SJCRH30 (cell line): Measurements from ENCODE around the gene NRM. TPM values are rescaled to one million over a fixed set of nuclear protein-coding genes. Genes with fewer than 3 reads are reported as not detected.
A peak's percentile ranks its signal among the peaks of the same experiment; 100 is the strongest.
"Not testable (repeated sequence)": the region's sequence is repeated elsewhere in the genome, so short reads cannot be mapped to it uniquely, and the experiment has no call there.

Experiments
- DNase-seq, 2 experiments: peaks; one replicate each; pipeline ENCODE4 v3.0.0-alpha.2; 2015 to 2020
- H3K27ac ChIP-seq: fragments of 250-450 bp; sonication (Bioruptor Pico); 2 replicates; pipeline ENCODE4 v1.5.1; 2020; ENCODE audit warnings: mild to moderate bottlenecking, moderate library complexity
- H3K27me3 ChIP-seq: fragments of 250-450 bp; sonication (Bioruptor Pico); 2 replicates; pipeline ENCODE4 v1.5.1; 2020; ENCODE audit warnings: mild to moderate bottlenecking, moderate library complexity
- H3K36me3 ChIP-seq: fragments of 250-450 bp; sonication (Bioruptor Pico); 2 replicates; pipeline ENCODE4 v1.5.1; 2020; ENCODE audit warnings: mild to moderate bottlenecking, moderate library complexity
- H3K4me1 ChIP-seq: fragments of 250-450 bp; sonication (Bioruptor Pico); 2 replicates; pipeline ENCODE4 v1.5.1; 2020; ENCODE audit warnings: mild to moderate bottlenecking, moderate library complexity
- H3K4me3 ChIP-seq: fragments of 250-450 bp; sonication (Bioruptor Pico); 2 replicates; pipeline ENCODE4 v1.5.1; 2020; ENCODE audit warnings: mild to moderate bottlenecking, moderate library complexity
- H3K9me3 ChIP-seq: fragments of 250-450 bp; sonication (Bioruptor Pico); replicated peaks from 2 replicates; pipeline ENCODE4 v1.5.1; 2020; ENCODE audit warnings: mild to moderate bottlenecking, moderate library complexity
- total RNA-seq: library from RNA; depleted of rRNA; stranded (reverse); fragments of >200 nt; shearing (Covaris generic); gene quantifications from 2 replicates; pipeline ENCODE4 v1.2.3, GENCODE V29; 2014

NRM gene
- total RNA-seq, 1 experiment from 2014 or later = 29.6 TPM

DNA sequence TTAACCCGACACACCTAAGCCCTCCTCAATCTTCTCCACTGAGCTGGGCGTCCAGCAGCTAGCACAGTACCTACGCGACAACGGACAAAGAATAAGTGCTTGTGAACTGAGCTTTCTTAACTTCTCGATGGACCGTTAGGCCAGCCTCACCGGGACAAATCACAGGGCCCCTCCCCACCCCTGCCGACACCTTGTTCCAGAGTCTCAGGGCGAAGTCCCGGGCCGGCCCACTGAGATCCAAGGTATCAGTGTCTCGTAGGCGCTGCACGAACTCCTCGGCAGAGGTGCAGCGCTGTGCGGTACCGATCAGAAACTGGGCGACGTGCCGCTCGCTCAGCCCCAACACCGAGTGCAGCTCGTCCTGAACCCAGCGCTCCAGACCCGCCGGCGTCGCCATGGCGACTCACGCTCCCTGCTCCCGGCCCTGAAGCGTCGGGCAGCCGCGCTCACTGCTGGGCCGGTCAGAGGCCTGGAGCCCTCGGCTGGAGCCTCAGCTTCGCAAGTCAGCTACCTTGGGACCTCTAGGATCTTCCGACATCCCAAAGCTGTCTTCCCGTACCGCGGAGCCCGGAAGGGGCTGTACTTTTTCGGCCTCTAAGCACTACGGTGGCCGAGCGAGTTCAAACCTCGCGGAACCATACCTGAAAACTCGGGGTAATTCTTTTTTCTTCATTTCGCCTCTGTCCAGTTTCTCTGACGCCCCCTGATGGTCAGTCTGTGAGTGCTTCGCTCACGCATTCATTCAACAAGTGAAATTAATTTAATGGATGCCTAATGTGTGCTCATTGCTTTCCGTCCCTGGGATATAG, 18.1 kb downstream of the NRM start, which contains the start of gene DHX16:
DHX16 (minus strand) TSS at position 562 of the 809 bp plus-strand sequence; CDS start at position 397, 165 bp downstream.
- H3K27ac ChIP-seq = peak within 1 kb of the TSS; percentile 13; the same call in 1 of the 2 replicates
- H3K36me3 ChIP-seq = peaks cover 18% of the 10 kb centered on the region
- H3K4me1 ChIP-seq = no peaks in the 10 kb centered on the region
- peak; percentile 94 to 97 for DNase-seq
- no peaks in the 10 kb centered on the region for H3K27me3 ChIP-seq
- peak within 1 kb of the TSS; percentile 80 for H3K4me3 ChIP-seq
- H3K9me3 ChIP-seq = no peaks in the 10 kb centered on the region

- Histone ChIP-seq H3K27me3 (no peaks in the 10 kb centered on the region), H3K4me1 (no peaks in the 10 kb centered on the region), H3K9me3 (no peaks in the 10 kb centered on the region), H3K36me3 (peaks cover 11% of the 10 kb centered on the region; the same call in 1 of the 2 replicates), H3K27ac (no peak overlapping the region), H3K4me3 (no peak overlapping the region)
- DNase-seq = no peak
Observed at GRCh38 chr6:30670760-30671527, 19.8 kb downstream of the NRM start.

DNA sequence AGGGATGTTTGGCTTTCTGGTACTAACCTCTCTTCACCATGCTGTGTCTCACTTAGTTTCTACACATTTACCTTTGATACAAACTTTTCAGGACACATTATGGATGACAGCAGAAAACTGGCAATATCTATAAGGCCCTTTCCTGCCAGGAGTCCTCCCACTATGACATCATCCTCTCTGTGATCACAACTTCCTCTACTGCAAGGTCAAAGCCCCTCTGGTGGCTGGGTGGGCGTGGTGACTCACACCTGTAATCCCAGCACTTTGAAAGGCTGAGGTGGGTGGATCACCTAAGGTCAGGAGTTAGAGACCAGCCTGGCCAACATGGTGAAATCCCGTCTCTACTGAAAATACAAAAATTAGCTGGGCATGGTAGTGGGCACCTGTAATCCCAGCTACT, 24.5 kb downstream of the NRM start:
- not testable (repeated sequence) for DNase-seq, H3K27ac ChIP-seq, H3K27me3 ChIP-seq, H3K9me3 ChIP-seq, H3K4me1 ChIP-seq, H3K4me3 ChIP-seq
- H3K36me3 ChIP-seq = peaks cover 23% of the 10 kb centered on the region

DNA sequence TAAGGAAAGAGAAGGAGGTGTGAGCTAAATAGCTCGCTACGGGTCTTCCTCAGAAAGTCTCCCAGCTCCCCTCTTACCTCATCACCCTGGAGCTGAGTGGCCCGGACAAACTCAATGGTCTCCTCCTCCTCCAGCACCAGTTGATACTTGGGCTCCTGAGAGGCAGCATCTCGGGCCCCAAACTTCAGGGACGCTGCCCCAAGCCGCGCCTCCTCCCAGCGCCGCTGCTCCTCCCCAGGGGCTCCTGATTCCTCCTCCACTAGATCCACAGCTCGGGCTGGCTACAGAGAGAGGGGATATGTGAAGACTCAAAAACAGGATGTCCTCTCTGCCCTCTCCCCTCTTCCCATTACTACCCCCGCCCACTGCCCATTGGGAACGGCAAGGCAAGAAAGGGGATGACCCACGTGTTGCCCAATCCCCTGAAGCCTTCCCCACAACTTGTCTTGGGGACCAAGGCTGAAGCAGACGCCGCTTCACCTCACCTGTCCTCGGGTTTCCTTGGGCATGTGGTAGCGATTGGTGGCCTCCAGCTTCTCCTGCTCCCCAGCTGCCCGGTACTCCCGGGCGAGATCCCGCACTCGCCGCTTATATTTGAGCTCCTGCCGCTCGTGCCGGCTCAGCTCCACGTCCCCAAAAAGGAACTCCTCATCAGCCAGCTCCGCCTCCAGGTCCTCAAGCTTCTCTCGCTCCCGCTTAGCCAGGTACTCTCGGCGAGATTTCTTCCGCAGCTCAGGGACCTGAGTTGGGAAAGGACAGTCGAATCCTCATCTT, 25.6 kb downstream of the NRM start:
- no peaks in the 10 kb centered on the region for H3K27me3 ChIP-seq
- H3K9me3 ChIP-seq = no peaks in the 10 kb centered on the region
- H3K36me3 ChIP-seq = peaks cover 23% of the 10 kb centered on the region
- no peaks in the 10 kb centered on the region for H3K4me1 ChIP-seq
- no peak overlapping the region for H3K27ac ChIP-seq
- DNase-seq = no peak
- no peak overlapping the region for H3K4me3 ChIP-seq

- H3K4me1 ChIP-seq, H3K9me3 ChIP-seq, H3K27me3 ChIP-seq, H3K27ac ChIP-seq, H3K4me3 ChIP-seq, DNase-seq: not testable (repeated sequence)
- peaks cover 31% of the 10 kb centered on the region for H3K36me3 ChIP-seq
Observed at GRCh38 chr6:30657922-30658321, 32.9 kb downstream of the NRM start.

- Histone ChIP-seq H3K27ac (no peak overlapping the region), H3K9me3 (no peaks in the 10 kb centered on the region), H3K36me3 (peaks cover 33% of the 10 kb centered on the region), H3K4me3 (no peak overlapping the region), H3K27me3 (no peaks in the 10 kb centered on the region), H3K4me1 (no peaks in the 10 kb centered on the region)
- no peak for DNase-seq
Observed at GRCh38 chr6:30657454-30657853, 33.3 kb downstream of the NRM start.

GRCh38 chr6:30656513-30656912, 34.3 kb downstream of the NRM start:
- no peak overlapping the region for H3K27ac ChIP-seq
- no peaks in the 10 kb centered on the region for H3K4me1 ChIP-seq
- H3K27me3 ChIP-seq = no peaks in the 10 kb centered on the region
- no peaks in the 10 kb centered on the region for H3K9me3 ChIP-seq
- H3K36me3 ChIP-seq = peaks cover 32% of the 10 kb centered on the region
- no peak overlapping the region for H3K4me3 ChIP-seq
- no peak for DNase-seq

DNA sequence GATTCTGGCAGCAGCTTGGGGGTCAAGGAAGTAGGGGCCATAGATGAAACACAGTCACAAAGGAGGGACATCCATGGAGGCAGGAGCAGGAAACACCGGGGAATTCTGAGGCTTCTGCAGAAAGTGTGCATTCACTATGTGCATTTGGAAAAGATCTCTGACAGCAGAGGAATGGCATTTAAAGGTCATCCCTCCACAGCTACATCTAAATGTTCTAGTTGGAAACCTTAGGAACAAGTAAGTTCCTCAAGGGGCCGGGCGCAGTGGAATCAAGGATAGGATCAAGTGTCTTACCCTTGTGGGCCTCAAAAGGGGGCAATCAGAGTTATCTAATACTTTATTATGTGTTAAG, 35.1 kb downstream of the NRM start:
- Histone ChIP-seq H3K36me3 (peaks cover 36% of the 10 kb centered on the region), H3K27ac (no peak overlapping the region)
- DNase-seq = no peak

GRCh38 chr6:30654798-30655742, 35.7 kb downstream of the NRM start:
- DNase-seq = no peak
- no peaks in the 10 kb centered on the region for H3K27me3 ChIP-seq
- H3K27ac ChIP-seq = no peak overlapping the region
- no peaks in the 10 kb centered on the region for H3K9me3 ChIP-seq
- H3K4me1 ChIP-seq = no peaks in the 10 kb centered on the region
- H3K4me3 ChIP-seq = no peak overlapping the region
- H3K36me3 ChIP-seq = peaks cover 36% of the 10 kb centered on the region

More for the DNA sequence above, 35.1 kb downstream of the NRM start:
- no peaks in the 10 kb centered on the region for H3K4me1 ChIP-seq
- no peaks in the 10 kb centered on the region for H3K27me3 ChIP-seq
- H3K9me3 ChIP-seq = no peaks in the 10 kb centered on the region
- H3K4me3 ChIP-seq = no peak overlapping the region

- Histone ChIP-seq H3K4me1 (no peaks in the 10 kb centered on the region), H3K27ac (no peak overlapping the region), H3K27me3 (no peaks in the 10 kb centered on the region), H3K4me3 (no peak overlapping the region), H3K36me3 (peaks cover 27% of the 10 kb centered on the region), H3K9me3 (no peaks in the 10 kb centered on the region)
- no peak for DNase-seq
Observed at GRCh38 chr6:30651143-30651542, 39.6 kb downstream of the NRM start.

DNA sequence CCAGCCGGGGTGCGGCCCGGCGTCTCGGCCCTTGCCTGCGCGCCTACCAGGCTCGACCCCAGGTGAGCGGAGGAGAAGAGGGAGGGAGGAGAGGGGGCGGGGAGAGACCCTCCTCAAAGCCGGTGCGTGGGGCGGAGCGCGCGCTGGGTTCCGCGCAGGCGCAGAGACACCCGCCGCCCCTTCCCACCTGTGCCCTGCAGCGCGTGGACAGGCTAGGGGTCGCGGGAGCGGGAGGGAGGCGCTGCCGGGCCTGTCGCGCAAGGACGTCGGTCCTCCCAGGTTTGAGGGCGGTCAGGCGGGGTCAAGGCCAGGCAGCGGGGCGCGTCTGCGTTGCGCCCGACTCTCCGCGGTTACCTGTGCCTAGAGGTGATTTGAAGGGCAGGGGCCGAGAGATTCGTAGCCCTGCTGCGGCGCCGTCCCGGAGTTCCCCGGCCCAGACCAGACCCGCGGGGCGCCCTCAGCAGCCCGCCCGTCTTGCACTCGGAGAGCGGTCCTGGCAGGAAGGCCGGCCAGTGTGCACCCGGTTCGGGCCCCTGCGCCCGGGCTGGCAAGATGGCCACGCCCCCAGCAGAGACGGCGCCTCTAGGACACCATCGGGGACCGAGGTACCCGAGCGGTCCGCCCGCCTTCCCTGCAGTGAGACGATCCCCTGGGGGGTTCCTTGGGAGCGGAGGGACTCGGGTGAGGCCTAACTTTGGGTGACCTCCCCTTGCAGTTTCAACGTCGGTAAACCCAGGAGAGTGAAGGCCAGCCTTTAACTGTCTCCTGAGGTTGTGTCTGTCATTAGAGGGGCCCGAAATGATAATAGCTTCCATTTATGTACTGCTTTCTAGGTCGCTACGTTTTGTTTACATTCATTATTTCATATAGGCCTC, 43.3 kb downstream of the NRM start:
- H3K4me1 ChIP-seq = no peaks in the 10 kb centered on the region
- H3K27me3 ChIP-seq = no peaks in the 10 kb centered on the region
- H3K9me3 ChIP-seq = no peaks in the 10 kb centered on the region
- peak overlapping the region; percentile 82 for H3K4me3 ChIP-seq
- peak overlapping the region; percentile 68 for H3K27ac ChIP-seq
- peak; percentile 80 to 82 for DNase-seq
- peaks cover 13% of the 10 kb centered on the region for H3K36me3 ChIP-seq

GRCh38 chr6:30646450-30647241, 44.1 kb downstream of the NRM start, which contains the start of gene C6orf136:
Gene C6orf136, plus strand, starts transcription at chr6:30647133. Its CDS starts 99 bp downstream, at chr6:30647232.
- Histone ChIP-seq H3K9me3 (no peaks in the 10 kb centered on the region), H3K27ac (peak within 1 kb of the TSS; percentile 68), H3K4me3 (peak within 1 kb of the TSS; percentile 82), H3K4me1 (no peaks in the 10 kb centered on the region), H3K36me3 (peaks cover 6% of the 10 kb centered on the region), H3K27me3 (no peaks in the 10 kb centered on the region)
- DNase-seq = peak; percentile 94 to 95
